IPS DF 6.9 (cell line): ENCODE measurements around the gene MTCL1.

Experiments used
- DNase-seq: peaks from one replicate; pipeline ENCODE4 v3.0.0-alpha.2; 2013; ENCODE audit warnings: low read depth, low spot score
- H3K27ac ChIP-seq: one replicate; pipeline ENCODE4 v1.5.1; 2013; ENCODE audit warnings: low read length, control low read depth
- H3K27me3 ChIP-seq: 2 replicates; pipeline ENCODE4 v1.6.1; 2013; ENCODE audit warnings: mild to moderate bottlenecking, low read length; ENCODE audit not compliant: control insufficient read depth, insufficient read depth
- H3K36me3 ChIP-seq: 2 replicates; pipeline ENCODE4 v1.6.1; 2013; ENCODE audit warnings: low read length; ENCODE audit not compliant: control insufficient read depth, insufficient read depth
- H3K4me1 ChIP-seq: 2 replicates; pipeline ENCODE4 v1.6.1; 2013; ENCODE audit warnings: low read length; ENCODE audit not compliant: control insufficient read depth, insufficient read depth
- H3K4me3 ChIP-seq: 2 replicates; pipeline ENCODE4 v1.5.1; 2013; ENCODE audit warnings: mild to moderate bottlenecking, low read length
- H3K9me3 ChIP-seq: 2 replicates; pipeline ENCODE4 v1.6.1; 2013; ENCODE audit warnings: low read length, inconsistent platforms; ENCODE audit not compliant: control insufficient read depth, insufficient read depth
- WGBS: extraction: QIAGEN DNeasy Blood & Tissue Kit; methylation state at CpG from one replicate; pipeline ENCODE4 v1.1.7; 2013; ENCODE audit warnings: mixed read lengths, missing lambda C conversion rate; ENCODE audit not compliant: insufficient read length, insufficient coverage; 5-methylcytosine and 5-hydroxymethylcytosine counted together

MTCL1 gene

DNA sequence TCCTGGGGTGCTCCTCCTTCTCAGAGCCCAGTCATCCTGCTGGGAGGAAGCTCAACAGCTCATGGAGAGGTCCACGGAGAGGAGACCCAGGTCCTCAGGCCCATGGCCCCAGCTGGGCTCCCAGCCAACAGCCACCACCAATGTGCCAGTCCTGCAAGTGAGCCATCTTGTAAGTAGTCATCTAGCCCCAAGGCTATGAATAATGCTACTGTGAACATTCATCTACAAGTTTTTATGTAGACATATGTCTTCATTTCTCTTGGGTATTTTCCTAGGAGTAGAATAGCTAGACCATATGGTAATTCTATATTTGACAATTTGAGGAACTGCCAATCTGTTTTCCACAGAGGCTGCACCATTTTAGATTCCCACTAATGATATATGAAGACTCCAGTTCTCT is 166.1 kb downstream of the MTCL1 start:
- Histone ChIP-seq H3K9me3 (no peaks in the 10 kb centered on the region), H3K27me3 (no peaks in the 10 kb centered on the region), H3K4me3 (no peak overlapping the region), H3K36me3 (no peaks in the 10 kb centered on the region), H3K27ac (no peak overlapping the region), H3K4me1 (peaks cover 1% of the 10 kb centered on the region; the same call in 1 of the 2 replicates)
- no CpG with 5 or more reads among the region's 1 CpG for WGBS
- DNase-seq: no peak

- no peak overlapping the region for H3K27ac ChIP-seq
- H3K9me3 ChIP-seq: no peaks in the 10 kb centered on the region
- no peaks in the 10 kb centered on the region for H3K36me3 ChIP-seq
- DNase-seq: no peak
- H3K4me1 ChIP-seq: no peaks in the 10 kb centered on the region
- no peaks in the 10 kb centered on the region for H3K27me3 ChIP-seq
- no peak overlapping the region for H3K4me3 ChIP-seq
- WGBS: no CpG with 5 or more reads among the region's 7 CpGs
Measured at GRCh38 chr18:8874872-8875271, 169.5 kb downstream of the MTCL1 start.

DNA sequence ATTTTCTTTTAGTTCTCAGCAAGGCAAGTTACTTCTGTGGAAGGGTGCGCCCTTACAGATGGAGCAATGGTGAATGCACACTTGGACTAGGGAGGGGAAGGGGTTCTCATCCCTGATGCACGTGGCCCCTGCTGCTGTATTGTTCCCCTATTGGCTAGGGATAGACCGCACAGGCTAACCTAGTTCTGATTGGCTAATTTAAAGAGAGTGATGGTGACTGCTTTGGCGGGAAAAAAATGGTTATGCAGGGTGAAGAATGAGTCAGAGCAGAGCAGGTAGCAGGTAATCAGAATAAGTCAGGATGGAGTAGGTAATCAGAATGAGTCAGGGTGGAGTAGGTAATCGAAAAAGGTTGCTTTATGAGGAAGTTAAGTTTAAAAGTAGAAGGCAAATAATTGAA is 171.5 kb downstream of the MTCL1 start:
- no peaks in the 10 kb centered on the region for H3K4me1 ChIP-seq
- no peak overlapping the region for H3K27ac ChIP-seq
- H3K27me3 ChIP-seq: no peaks in the 10 kb centered on the region
- no peaks in the 10 kb centered on the region for H3K36me3 ChIP-seq
- WGBS: no CpG with 5 or more reads among the region's 5 CpGs
- no peaks in the 10 kb centered on the region for H3K9me3 ChIP-seq
- H3K4me3 ChIP-seq: no peak overlapping the region
- no peak for DNase-seq

- DNase-seq: no peak
- no peaks in the 10 kb centered on the region for H3K27me3 ChIP-seq
- no peaks in the 10 kb centered on the region for H3K9me3 ChIP-seq
- no peak overlapping the region for H3K4me3 ChIP-seq
- H3K4me1 ChIP-seq: no peaks in the 10 kb centered on the region
- WGBS: no CpG with 5 or more reads among the region's 1 CpG
- H3K36me3 ChIP-seq: no peaks in the 10 kb centered on the region
- H3K27ac ChIP-seq: no peak overlapping the region
Measured at GRCh38 chr18:8881103-8881502, 175.7 kb downstream of the MTCL1 start.
